ENCODE measurements around the gene KL. TPM values are rescaled to one million over a fixed set of nuclear protein-coding genes. Genes with fewer than 3 reads are reported as not detected.

Gene KL
- total and polyA plus RNA-seq, 2 of the 8 experiments (the other 6 are each of a cell fraction or from before 2014, with no cell fraction given), result 0.02 TPM; not detected in 1

DNA sequence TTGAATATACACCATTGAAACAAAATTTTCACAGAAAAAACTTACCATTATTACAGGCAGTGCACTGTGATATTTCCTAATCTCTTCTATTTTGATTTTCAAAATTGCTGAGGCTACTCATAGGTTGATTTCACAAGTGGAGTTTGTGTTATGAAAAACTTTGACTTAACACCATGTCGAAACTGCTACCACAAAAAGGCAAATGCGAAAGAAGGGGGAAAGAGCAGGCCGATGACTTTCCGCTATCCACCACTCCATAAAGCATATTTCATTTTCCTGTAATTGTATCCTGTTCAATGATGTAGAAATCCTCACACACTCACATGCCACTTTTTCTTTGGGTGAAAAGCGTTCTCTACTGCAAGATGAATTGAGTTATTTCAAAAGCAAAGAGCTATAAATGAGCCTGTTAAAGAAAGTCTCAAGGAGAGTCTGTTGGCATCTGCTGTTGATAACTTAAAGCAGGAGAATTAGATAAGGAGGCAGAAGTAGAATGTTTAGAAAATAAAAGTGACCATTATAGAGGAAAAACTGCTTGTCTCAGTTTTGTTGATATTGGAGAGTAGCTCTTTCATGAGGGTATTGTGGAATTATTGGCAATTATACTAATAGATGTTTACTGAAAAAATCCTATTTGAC is 18.8 kb downstream of the KL start:
- Histone ChIP-seq H4K20me1 (replicated peaks in 1 of 2; ENCODE audit: control insufficient read depth in 1 of 2, insufficient read depth in 2 of 2, low read length in 2 of 2) (peaks cover 0 to 2% of the 10 kb centered on the region in 2 experiments), H3K4me3 (ENCODE audit: extremely low read depth in 1 of 4, insufficient read depth in 2 of 4, low read depth in 3 of 4, low read length in 4 of 4) (no peak overlapping the region), H3K4me2 (ENCODE audit: insufficient read depth in 1 of 2, low read depth in 2 of 2, low read length in 2 of 2) (no peak overlapping the region), H2BK15ac (ENCODE audit: low read length) (no peak overlapping the region), H3K4ac (replicated peaks; ENCODE audit: insufficient read length, low read depth, low read length) (no peak overlapping the region), H4K8ac (ENCODE audit: extremely low read depth, insufficient read depth, low read length) (no peak overlapping the region), H3K27ac (ENCODE audit: low read depth, low read length) (no peak overlapping the region), H3K79me2 (ENCODE audit: control insufficient read depth in 1 of 2, insufficient read depth in 2 of 2, low read length in 2 of 2) (no peaks in the 10 kb centered on the region), H2BK12ac (ENCODE audit: low read depth, low read length) (no peak overlapping the region), H3K18ac (ENCODE audit: extremely low read depth, low read length) (no peak overlapping the region), H3K4me1 (replicated peaks in 1 of 4; ENCODE audit: control insufficient read depth in 3 of 4, insufficient read depth in 4 of 4, low read length in 3 of 4) (peaks cover 0 to 5% (median 0%) of the 10 kb centered on the region in 4 experiments; a peak in 2 of 7 replicates), H2BK20ac (ENCODE audit: low read length) (no peak overlapping the region), H3K36me3 (ENCODE audit: control insufficient read depth in 2 of 4, insufficient read depth in 4 of 4, low read length in 3 of 4) (no peaks in the 10 kb centered on the region), H3K23me2 (ENCODE audit: low read depth, low read length) (peaks cover 3% of the 10 kb centered on the region; the same call in 1 of the 2 replicates), H3K23ac (ENCODE audit: insufficient read length) (no peak overlapping the region), H2AK5ac (ENCODE audit: low read depth, low read length) (no peak overlapping the region), H3K9me3 (ENCODE audit: insufficient read depth in 2 of 2, low read depth in 1 of 2, low read length in 1 of 2) (no peaks in the 10 kb centered on the region), H2AFZ (ENCODE audit: low read length) (0 out of 2 replicates have a peak overlapping the region, but pooled peaks have one; percentile 24), H3K14ac (ENCODE audit: insufficient read length) (no peak overlapping the region), H4K91ac (replicated peaks; ENCODE audit: insufficient read length, low read length) (no peak overlapping the region), H2BK120ac (replicated peaks; ENCODE audit: low read depth, low read length) (no peak overlapping the region), H2BK5ac (ENCODE audit: low read depth, low read length) (no peak overlapping the region), H4K5ac (ENCODE audit: insufficient read length, low read depth, low read length) (no peak overlapping the region), H3K79me1 (ENCODE audit: low read depth, low read length) (no peaks in the 10 kb centered on the region), H3K27me3 (replicated peaks in 1 of 4; ENCODE audit: control insufficient read depth in 3 of 4, extremely low read depth in 1 of 4, insufficient read depth in 3 of 4, low read length in 3 of 4) (no peaks in the 10 kb centered on the region), H3K56ac (replicated peaks; ENCODE audit: insufficient read length, low read depth, low read length) (no peak overlapping the region), H3K9ac (replicated peaks in 1 of 4; ENCODE audit: extremely low read depth in 1 of 4, low read depth in 3 of 4, low read length in 3 of 4) (no peak overlapping the region)
- ChIA-PET POLR2A (ENCODE audit: partially characterized antibody) (interaction anchor here (1.3 kb wide), 1 partner anchor 9 kb away, joined by 3 read pairs; no protein-coding TSS in a partner anchor), CTCF (ENCODE audit: partially characterized antibody) (no interaction called here)
- WGBS, 2 experiments (ENCODE audit: extremely low coverage in 1 of 2, insufficient coverage in 1 of 2, insufficient read length in 1 of 2, insufficient replicate concordance in 2 of 2, low coverage in 1 of 2, low lambda C conversion rate in 2 of 2, missing lambda C conversion rate in 1 of 2), result 94% methylated on average over 5 of the region's 5 CpGs; no CpG with 5 or more reads in 1 of the 2 experiments
- DNase-seq (ENCODE audit: low read depth in 1 of 2, low spot score in 2 of 2) (no peak), FAIRE-seq (no peak)
- no peak for TF ChIP-seq NRF1 (IDR thresholded peaks at IDR 0.05; ENCODE audit: low read depth, low read length)
- no peak for TF ChIP-seq JUND (IDR thresholded peaks at IDR 0.05; ENCODE audit: low read length)
- TF ChIP-seq EP300 (IDR thresholded peaks at IDR 0.05; ENCODE audit: borderline replicate concordance in 1 of 2, low read depth in 2 of 2, low read length in 2 of 2), result no peak
- no peak for TF ChIP-seq SIN3A (conservative IDR thresholded peaks at IDR 0.05 in 1 of 2, IDR thresholded peaks at IDR 0.05 in 1 of 2; ENCODE audit: low read depth in 1 of 2, low read length in 2 of 2)
